ENCODE data around the gene FOXD1. TPM values are rescaled to one million over a fixed set of nuclear protein-coding genes. Genes with fewer than 3 reads are reported as not detected.

FOXD1 gene
- total and polyA plus RNA-seq, 9 of the 15 experiments (the other 6 are each of a cell fraction or from before 2014, with no cell fraction given) = 0.03 to 0.40 (median 0.10) TPM; not detected in 4

DNA sequence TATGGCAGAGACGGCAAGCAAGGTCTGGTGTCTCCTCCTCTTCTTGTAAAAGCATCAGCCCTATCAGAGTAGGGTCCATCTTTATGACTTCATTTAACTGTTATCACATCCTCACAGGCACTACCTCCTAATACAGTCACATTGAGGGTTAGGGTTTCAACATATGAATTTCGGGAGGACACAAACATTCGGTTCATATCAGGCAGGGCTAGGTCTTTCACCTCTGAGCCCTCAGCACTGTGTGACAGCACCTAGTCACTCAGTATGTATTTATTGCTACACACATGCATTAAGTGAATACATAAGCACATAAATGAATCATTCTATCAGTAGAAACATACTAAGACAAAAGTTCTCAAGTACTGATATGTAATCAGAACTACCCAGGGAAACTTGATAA is 40.2 kb upstream of the FOXD1 start (continued):
- TF ChIP-seq, protein P1, sequence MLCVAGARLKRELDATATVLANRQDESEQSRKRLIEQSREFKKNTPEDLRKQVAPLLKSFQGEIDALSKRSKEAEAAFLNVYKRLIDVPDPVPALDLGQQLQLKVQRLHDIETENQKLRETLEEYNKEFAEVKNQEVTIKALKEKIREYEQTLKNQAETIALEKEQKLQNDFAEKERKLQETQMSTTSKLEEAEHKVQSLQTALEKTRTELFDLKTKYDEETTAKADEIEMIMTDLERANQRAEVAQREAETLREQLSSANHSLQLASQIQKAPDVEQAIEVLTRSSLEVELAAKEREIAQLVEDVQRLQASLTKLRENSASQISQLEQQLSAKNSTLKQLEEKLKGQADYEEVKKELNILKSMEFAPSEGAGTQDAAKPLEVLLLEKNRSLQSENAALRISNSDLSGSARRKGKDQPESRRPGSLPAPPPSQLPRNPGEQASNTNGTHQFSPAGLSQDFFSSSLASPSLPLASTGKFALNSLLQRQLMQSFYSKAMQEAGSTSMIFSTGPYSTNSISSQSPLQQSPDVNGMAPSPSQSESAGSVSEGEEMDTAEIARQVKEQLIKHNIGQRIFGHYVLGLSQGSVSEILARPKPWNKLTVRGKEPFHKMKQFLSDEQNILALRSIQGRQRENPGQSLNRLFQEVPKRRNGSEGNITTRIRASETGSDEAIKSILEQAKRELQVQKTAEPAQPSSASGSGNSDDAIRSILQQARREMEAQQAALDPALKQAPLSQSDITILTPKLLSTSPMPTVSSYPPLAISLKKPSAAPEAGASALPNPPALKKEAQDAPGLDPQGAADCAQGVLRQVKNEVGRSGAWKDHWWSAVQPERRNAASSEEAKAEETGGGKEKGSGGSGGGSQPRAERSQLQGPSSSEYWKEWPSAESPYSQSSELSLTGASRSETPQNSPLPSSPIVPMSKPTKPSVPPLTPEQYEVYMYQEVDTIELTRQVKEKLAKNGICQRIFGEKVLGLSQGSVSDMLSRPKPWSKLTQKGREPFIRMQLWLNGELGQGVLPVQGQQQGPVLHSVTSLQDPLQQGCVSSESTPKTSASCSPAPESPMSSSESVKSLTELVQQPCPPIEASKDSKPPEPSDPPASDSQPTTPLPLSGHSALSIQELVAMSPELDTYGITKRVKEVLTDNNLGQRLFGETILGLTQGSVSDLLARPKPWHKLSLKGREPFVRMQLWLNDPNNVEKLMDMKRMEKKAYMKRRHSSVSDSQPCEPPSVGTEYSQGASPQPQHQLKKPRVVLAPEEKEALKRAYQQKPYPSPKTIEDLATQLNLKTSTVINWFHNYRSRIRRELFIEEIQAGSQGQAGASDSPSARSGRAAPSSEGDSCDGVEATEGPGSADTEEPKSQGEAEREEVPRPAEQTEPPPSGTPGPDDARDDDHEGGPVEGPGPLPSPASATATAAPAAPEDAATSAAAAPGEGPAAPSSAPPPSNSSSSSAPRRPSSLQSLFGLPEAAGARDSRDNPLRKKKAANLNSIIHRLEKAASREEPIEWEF (CRISPR knock-in tag; IDR thresholded peaks at IDR 0.05) = no peak
- TF ChIP-seq DPF2 (IDR thresholded peaks at IDR 0.05) (peak; percentile 95), SMAD4 (CRISPR knock-in tag; conservative IDR thresholded peaks at IDR 0.05) (0 out of 2 replicates have a peak, but pooled peaks have one; percentile 32), RBM39 (optimal IDR thresholded peaks at IDR 0.05; ENCODE audit: low read depth, low read length) (no peak), ARID1B (IDR thresholded peaks at IDR 0.05) (peak; percentile 95), CBX3 (IDR thresholded peaks at IDR 0.05; ENCODE audit: borderline replicate concordance in 1 of 2, low read length in 2 of 2) (no peak), CC2D1A (IDR thresholded peaks at IDR 0.05) (peak; percentile 33; the same call in 1 of the 2 replicates), STAG1 (CRISPR knock-in tag; IDR thresholded peaks at IDR 0.05; ENCODE audit: borderline replicate concordance) (no peak), CEBPG (CRISPR knock-in tag; IDR thresholded peaks at IDR 0.05) (no peak; the same call in 1 of the 2 replicates), CEBPG (tag; conservative IDR thresholded peaks at IDR 0.05 in 1 of 2, IDR thresholded peaks at IDR 0.05 in 1 of 2) (peak in 1 of 2 experiments; percentile 58; a peak in 2 of 4 replicates), SRF (CRISPR knock-in tag; IDR thresholded peaks at IDR 0.05) (peak in 1 of 2 experiments; percentile 81; a peak in 2 of 4 replicates), MEIS2 (IDR thresholded peaks at IDR 0.05; ENCODE audit: partially characterized antibody) (peak; percentile 73), ZNF140 (CRISPR knock-in tag; IDR thresholded peaks at IDR 0.05) (no peak)
- TF ChIP-seq, protein P2, sequence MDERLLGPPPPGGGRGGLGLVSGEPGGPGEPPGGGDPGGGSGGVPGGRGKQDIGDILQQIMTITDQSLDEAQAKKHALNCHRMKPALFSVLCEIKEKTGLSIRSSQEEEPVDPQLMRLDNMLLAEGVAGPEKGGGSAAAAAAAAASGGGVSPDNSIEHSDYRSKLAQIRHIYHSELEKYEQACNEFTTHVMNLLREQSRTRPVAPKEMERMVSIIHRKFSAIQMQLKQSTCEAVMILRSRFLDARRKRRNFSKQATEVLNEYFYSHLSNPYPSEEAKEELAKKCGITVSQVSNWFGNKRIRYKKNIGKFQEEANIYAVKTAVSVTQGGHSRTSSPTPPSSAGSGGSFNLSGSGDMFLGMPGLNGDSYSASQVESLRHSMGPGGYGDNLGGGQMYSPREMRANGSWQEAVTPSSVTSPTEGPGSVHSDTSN (CRISPR knock-in tag; IDR thresholded peaks at IDR 0.05; ENCODE audit: low read depth) = no peak
- TF ChIP-seq, protein P2 (tag; conservative IDR thresholded peaks at IDR 0.05; ENCODE audit: low read depth) = peak; percentile 43; the same call in 1 of the 2 replicates
- TF ChIP-seq, protein P3, sequence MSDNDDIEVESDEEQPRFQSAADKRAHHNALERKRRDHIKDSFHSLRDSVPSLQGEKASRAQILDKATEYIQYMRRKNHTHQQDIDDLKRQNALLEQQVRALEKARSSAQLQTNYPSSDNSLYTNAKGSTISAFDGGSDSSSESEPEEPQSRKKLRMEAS (CRISPR knock-in tag; IDR thresholded peaks at IDR 0.05) = no peak

Data from K562 (cell line).